Tibial nerve (tissue), 3 donors: ENCODE data around the gene CSF3.

Experiments used
- CTCF ChIP-seq, 5 experiments: fragments of 200-600 bp in 3 of 5; fragments of 450-650 bp in 2 of 5; sonication (generic) in 3 of 5; IDR thresholded peaks; one replicate each; pipeline ENCODE4 v1.5.1; 2016 to 2019; ENCODE audit warnings: antibody characterized with exemption in 5 of 5, mild to moderate bottlenecking in 3 of 5, moderate library complexity in 2 of 5
- POLR2A ChIP-seq, 2 donors: fragments of 450-650 bp; IDR thresholded peaks; one replicate each; pipeline ENCODE4 v1.6.1; 2017; ENCODE audit warnings: antibody characterized with exemption in 2 of 2, mild to moderate bottlenecking in 2 of 2, moderate library complexity in 2 of 2

GRCh38 chr17:39979016-39979670 lies 36.1 kb upstream of the CSF3 start:
- TF ChIP-seq POLR2A (IDR thresholded peaks at IDR 0.05) (no peak), CTCF (IDR thresholded peaks at IDR 0.05) (no peak)
